HG02884 (cell line): ENCODE results near the gene SSTR4.

Source experiments
- ATAC-seq: cut with Tn5 transposase; IDR thresholded peaks from one replicate; pipeline ENCODE4 v1.9.1; 2021; ENCODE audit warnings: mild to moderate bottlenecking, moderate library complexity; ENCODE audit not compliant: unreplicated experiment

The SSTR4 gene

GRCh38 chr20:23085436-23086055 lies 50.4 kb downstream of the SSTR4 start:
- ATAC-seq = no peak

GRCh38 chr20:23086056-23086566 lies 51.0 kb downstream of the SSTR4 start, which contains the start of gene CD93:
TSS of gene CD93 (minus strand) at chr20:23086324. CDS start at chr20:23086192, 132 bp downstream.
- peak; percentile 59 for ATAC-seq

GRCh38 chr20:23086931-23087411 lies 51.9 kb downstream of the SSTR4 start:
- no peak for ATAC-seq

GRCh38 chr20:23087587-23088251 lies 52.6 kb downstream of the SSTR4 start:
- no peak for ATAC-seq
